HG02588 (cell line): Measurements from ENCODE around the gene MGST3.
A peak's percentile ranks its signal among the peaks of the same experiment; 100 is the strongest.
"Not testable (repeated sequence)": the region's sequence is repeated elsewhere in the genome, so short reads cannot be mapped to it uniquely, and the experiment has no call there.

Source experiments
- ATAC-seq: cut with Tn5 transposase; IDR thresholded peaks from one replicate; pipeline ENCODE4 v1.9.1; 2021; ENCODE audit warnings: mild to moderate bottlenecking, moderate library complexity; ENCODE audit not compliant: unreplicated experiment

Gene MGST3

DNA sequence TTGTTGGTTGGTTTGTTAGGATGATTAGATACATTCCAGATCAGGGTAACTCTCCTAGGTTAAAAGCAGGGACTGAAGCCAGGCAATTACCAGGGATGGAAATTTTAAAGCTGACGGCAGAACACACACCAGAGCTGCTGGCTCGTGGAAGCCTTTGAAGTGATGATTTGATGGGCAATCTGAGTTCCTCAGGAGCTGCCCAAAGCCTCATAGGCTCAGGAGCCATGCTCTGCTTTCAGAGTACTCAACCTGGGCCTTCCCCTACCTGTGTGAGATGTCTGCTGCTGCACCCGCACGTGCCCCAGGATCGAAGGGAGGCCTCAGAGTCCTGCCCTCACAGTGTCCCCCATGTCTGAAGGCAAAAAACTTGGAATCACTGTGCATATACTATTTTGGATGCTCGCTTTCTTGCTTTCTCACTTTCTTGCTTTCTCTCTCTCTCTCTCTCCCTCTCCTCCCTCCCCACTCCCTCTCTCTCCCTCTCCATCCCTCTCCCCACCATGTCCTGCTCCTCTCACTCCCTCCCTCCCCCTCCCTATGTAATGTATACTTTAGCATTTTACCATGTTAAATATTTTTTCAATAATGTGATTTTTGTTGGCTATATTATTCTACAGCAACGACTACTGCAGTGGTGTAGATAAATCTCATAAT, 18.0 kb downstream of the MGST3 start:
- no peak for ATAC-seq

DNA sequence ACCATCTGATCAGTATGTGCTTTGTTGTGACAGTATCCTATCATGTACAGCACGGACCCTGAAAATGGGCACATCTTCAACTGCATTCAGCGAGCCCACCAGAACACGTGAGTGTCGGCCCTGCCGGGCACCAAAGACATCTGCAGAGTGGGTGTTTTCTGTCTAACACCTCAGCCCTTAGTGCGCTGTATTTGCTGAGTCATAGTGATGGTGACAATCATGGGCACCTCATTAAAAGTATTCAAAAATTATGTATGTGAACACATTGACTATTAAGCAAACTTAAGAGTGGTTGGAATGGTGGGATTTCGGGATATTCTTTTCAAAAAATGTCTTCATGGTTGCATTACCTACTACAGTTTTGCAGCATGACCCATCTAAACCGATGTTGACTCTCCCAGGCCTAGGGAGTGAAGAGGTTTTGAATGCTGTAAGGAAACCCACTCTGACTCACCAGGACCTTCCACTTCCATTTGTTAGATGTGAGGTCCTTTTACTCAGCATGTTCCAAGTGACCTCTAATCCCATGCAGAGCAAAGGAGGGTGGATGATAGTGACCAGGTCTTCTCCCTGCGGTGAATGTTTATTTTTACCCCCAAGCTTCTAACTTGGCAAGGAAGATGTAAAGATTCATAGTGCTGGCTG, 20.1 kb downstream of the MGST3 start:
- ATAC-seq = no peak

GRCh38 chr1:165658766-165659580, 27.9 kb downstream of the MGST3 start:
- ATAC-seq = not testable (repeated sequence)

- ATAC-seq = no peak
Observed at GRCh38 chr1:165659581-165659895, 28.5 kb downstream of the MGST3 start.

- no peak for ATAC-seq
Observed at GRCh38 chr1:165661703-165662102, 30.7 kb downstream of the MGST3 start.

DNA sequence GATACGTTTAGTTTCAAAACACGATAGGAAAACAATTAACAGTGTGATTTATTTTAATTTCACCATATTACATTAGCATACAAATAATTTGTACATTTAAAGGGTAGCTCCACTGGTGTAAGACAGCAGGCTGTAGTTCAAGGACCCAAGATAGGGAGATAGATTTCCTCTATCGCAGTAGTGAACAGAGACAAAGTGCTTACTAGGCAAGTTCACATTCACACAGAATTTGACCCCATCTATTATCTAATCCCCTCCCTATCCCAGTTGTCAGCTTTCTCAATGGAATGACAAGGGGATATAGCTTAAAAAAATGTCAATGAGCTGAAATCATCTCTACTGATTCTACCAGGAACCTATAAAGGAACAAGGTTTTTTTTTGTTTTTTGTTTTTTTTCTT, 31.2 kb downstream of the MGST3 start:
- ATAC-seq = no peak

GRCh38 chr1:165666152-165666825, 35.3 kb downstream of the MGST3 start:
- no peak for ATAC-seq

- ATAC-seq = no peak
Observed at GRCh38 chr1:165668184-165668583, 37.1 kb downstream of the MGST3 start.

DNA sequence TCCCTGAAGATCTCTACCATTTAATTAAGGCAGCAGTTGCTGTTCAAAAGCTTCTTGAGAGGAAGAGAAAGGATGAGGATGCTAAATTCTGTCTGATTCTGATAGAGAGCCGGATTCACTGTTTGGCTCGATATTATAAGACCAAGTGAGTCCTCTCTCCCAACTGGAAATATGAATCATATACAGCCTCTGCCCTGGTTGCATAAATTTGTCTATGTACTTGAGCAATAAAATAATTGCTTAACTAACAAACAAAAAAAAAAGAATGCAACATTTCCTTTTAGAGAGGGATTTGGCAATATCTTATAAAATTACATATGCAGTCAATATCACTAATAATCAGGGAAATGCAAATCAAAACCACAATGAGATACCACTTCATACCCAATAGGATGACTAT, 40.5 kb downstream of the MGST3 start:
- ATAC-seq = no peak

DNA sequence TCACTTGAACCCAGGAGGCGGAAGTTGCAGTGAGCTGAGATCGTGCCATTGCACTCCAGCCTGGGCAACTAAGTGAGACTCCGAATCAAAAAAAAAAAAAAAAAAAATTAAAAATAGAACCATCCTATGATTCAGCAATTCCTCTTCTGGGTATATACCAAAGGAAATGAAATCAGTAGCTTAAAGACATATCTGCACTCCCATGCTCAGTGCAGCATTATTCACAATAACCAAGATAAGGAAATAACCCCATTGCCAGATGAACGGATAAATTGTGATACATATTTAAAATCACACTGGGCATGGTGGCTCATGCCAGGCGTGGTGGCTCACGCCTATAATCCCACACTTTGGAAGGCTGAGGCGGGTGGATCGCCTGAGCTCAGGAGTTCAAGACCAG, 43.6 kb downstream of the MGST3 start:
- ATAC-seq = no peak

DNA sequence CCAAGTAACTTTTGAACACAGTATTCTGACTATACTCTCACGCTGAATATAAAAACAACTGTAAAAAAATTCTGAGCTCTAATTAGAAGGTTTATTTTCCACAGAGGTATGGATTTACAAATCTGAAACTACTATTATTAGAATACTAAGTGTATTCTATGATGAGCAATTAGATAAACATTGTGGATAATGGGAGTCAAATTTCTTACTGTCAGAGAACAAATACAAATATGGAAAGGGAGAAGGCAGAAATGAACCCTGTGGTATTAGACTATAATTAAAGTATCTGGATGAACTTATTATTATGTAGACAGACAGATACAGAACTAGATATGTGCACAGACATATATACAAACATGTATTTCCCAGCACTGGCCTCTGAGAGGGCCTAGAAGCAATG, 44.8 kb downstream of the MGST3 start:
- no peak for ATAC-seq

- no peak for ATAC-seq
Observed at GRCh38 chr1:165678509-165678908, 47.5 kb downstream of the MGST3 start.

- ATAC-seq = no peak
Observed at GRCh38 chr1:165679282-165680036, 48.4 kb downstream of the MGST3 start.

- no peak for ATAC-seq
Observed at GRCh38 chr1:165680303-165680702, 49.3 kb downstream of the MGST3 start.

DNA sequence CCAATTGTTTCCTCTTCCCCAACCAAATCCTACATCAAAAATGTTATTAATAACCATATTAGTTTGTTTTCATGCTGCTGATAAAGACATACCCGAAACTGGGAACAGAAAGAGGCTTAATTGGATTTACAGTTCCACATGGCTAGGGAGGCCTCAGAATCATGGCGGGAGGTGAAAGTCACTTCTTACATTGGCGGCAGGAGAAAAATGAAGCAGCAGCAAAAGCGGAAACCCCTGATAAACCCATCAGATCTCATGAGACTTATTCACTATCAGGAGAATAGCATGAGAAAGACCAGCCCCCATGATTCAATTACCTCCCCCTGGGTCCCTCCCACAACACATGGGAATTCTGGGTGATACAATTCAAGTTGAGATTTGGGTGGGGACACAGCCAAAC, 49.7 kb downstream of the MGST3 start:
- ATAC-seq = not testable (repeated sequence)

- ATAC-seq = no peak
Observed at GRCh38 chr1:165683848-165684485, 52.9 kb downstream of the MGST3 start.

DNA sequence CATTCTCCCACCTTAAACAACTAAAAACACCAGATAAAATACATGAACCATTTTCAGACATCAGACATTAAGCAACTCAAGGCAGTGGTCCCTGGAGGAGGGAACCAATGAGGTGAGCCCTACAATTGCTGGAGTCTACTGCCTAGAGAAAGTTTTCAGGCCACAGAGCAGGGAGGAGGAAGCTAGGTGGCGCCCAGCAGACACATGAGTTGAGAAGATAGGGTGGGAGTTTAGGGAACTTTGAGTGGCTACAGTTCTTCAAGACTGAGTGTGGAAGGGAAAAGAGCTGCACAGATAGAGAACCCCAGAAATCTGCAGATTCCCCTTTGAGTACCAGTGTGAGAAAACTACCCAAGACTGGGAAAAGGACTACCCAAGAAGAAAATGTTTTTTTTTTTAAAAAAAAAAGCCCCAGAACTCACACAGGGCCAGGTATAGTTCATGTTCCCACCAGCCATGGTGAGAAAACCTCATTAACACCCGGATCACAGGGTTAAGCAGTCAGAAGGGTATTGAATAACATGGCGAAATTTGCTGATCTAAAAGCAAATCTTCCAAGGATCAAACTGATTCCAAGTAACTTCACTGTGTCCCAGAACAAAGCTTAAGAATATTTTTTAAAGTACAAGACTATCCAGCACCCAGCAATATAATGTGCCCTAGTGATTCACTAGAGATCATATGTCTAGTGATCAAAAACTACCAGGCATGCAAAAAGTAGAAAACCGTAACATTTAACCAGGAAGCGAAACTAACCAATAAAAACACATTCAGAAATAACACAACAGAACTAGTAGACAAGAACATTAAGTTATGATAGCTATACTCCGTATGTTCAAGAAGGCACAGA, 55.3 kb downstream of the MGST3 start:
- peak; percentile 55 for ATAC-seq

DNA sequence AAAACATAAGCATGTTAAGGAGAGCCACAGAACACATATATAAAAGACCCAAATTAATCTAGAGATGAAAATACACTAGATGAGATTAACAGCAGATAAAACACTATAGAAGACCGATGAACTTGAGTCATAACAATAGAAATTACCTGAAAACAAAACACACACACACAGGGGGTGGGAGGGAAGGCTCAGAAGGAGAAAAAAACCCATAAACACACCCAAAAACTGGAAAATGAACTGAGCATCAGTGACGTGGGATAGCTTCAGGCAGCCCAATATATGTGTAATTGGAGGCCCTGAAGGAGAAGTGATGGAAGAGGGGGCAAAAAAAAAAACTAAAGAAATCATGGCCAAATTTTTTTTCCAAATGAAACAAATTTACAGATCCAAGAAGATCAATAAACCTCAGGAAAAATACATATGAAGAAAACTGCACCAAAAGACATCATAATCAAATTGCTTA, 56.0 kb downstream of the MGST3 start:
- ATAC-seq = peak; percentile 22

GRCh38 chr1:165688046-165688445, 57.0 kb downstream of the MGST3 start:
- ATAC-seq = no peak
